Stimulated activated CD4-positive, alpha-beta T cell treated with anti-CD3 and anti-CD28 coated beads, TNF-alpha, amount 100 ng/mL, for 1 hour (primary cell): ENCODE measurements around the gene SPRN.
"Not testable (repeated sequence)": the region's sequence is repeated elsewhere in the genome, so short reads cannot be mapped to it uniquely, and the experiment has no call there.

ENCODE experiments used
- DNase-seq, 3 donors: peaks; one replicate each; pipeline ENCODE4 v3.0.0-alpha.2; 2020; ENCODE audit warnings: low read depth in 3 of 3, low spot score in 1 of 3

SPRN gene

GRCh38 chr10:133424601-133425000 lies at the start of gene SPRN:
TSS of gene SPRN (minus strand) at chr10:133424625. CDS start at chr10:133423681, 944 bp downstream.
- DNase-seq: not testable (repeated sequence)

- no peak for DNase-seq
Observed at GRCh38 chr10:133474027-133474426, 49.6 kb upstream of the SPRN start.

GRCh38 chr10:133473270-133473669 lies 48.8 kb upstream of the SPRN start:
- no peak for DNase-seq

GRCh38 chr10:133471300-133472109 lies 47.1 kb upstream of the SPRN start:
- DNase-seq: no peak

GRCh38 chr10:133469205-133469604 lies 44.8 kb upstream of the SPRN start:
- DNase-seq: not testable (repeated sequence)

GRCh38 chr10:133467286-133467911 lies 43.0 kb upstream of the SPRN start:
- no peak for DNase-seq

GRCh38 chr10:133466683-133467275 lies 42.4 kb upstream of the SPRN start:
- DNase-seq: no peak

GRCh38 chr10:133465950-133466474 lies 41.6 kb upstream of the SPRN start:
- no peak for DNase-seq

GRCh38 chr10:133465191-133465949 lies 40.9 kb upstream of the SPRN start:
- DNase-seq: no peak

GRCh38 chr10:133464582-133465031 lies 40.2 kb upstream of the SPRN start:
- no peak for DNase-seq

GRCh38 chr10:133462512-133463305 lies 38.3 kb upstream of the SPRN start:
- DNase-seq: no peak

GRCh38 chr10:133461841-133462240 lies 37.4 kb upstream of the SPRN start:
- DNase-seq: no peak

- no peak for DNase-seq
Observed at GRCh38 chr10:133461027-133461426, 36.6 kb upstream of the SPRN start.

GRCh38 chr10:133460208-133460769 lies 35.9 kb upstream of the SPRN start:
- DNase-seq: no peak

GRCh38 chr10:133459454-133460207 lies 35.2 kb upstream of the SPRN start:
- DNase-seq: no peak

GRCh38 chr10:133458710-133459453 lies 34.5 kb upstream of the SPRN start:
- DNase-seq: no peak

GRCh38 chr10:133458021-133458709 lies 33.7 kb upstream of the SPRN start:
- no peak for DNase-seq
